ENCODE measurements around the gene SYNJ2.
A peak's percentile ranks its signal among the peaks of the same experiment; 100 is the strongest.

The SYNJ2 gene

DNA sequence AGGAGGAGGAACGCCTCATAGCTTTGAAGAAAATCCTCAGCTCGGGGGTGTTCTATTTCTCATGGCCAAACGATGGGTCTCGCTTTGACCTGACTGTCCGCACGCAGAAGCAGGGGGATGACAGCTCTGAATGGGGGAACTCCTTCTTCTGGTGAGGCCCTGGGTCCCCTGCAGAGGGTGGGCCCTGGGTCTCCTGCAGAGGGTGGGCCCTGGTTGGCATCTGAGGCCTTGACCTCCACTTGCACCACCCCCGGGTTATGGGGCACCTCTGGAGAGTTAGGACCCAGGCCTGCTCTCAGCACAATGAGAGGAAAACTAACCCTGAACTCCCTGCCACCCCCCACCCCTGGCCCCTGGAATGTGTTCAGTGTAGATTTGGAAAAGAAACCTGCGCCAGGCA lies 47.2 kb downstream of the SYNJ2 start:
- DNase-seq (ENCODE audit: low spot score): no peak

DNA sequence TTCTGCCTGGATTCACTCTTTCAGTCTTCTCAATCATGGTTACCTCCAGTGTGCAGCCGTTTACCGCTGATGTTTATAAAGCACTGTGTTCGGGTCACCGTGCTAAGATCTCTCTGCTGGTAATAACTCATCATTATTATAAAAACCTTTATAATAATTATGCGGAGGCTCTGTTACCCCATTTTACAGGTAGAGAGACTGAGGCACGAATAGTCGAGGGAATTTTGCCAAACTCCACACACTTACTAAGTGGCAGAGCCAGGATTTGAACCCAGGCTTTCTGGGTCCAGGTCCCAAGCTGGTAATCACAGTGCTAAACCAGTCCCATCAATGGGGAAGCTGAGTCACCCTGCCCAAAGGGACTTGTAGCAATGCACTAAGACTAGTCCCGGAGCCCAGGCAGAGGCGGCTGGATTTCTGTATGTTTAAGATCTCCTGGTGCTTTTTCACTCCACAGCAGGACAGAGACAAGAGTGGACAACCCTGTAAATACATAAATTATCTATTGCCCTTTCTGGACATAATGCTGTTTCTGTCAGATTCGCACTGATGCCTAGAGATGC lies 48.1 kb downstream of the SYNJ2 start:
- DNase-seq (ENCODE audit: low spot score): no peak

- no peak for DNase-seq (ENCODE audit: low spot score)
Measured at GRCh38 chr6:158030380-158031300, 49.0 kb downstream of the SYNJ2 start.

DNA sequence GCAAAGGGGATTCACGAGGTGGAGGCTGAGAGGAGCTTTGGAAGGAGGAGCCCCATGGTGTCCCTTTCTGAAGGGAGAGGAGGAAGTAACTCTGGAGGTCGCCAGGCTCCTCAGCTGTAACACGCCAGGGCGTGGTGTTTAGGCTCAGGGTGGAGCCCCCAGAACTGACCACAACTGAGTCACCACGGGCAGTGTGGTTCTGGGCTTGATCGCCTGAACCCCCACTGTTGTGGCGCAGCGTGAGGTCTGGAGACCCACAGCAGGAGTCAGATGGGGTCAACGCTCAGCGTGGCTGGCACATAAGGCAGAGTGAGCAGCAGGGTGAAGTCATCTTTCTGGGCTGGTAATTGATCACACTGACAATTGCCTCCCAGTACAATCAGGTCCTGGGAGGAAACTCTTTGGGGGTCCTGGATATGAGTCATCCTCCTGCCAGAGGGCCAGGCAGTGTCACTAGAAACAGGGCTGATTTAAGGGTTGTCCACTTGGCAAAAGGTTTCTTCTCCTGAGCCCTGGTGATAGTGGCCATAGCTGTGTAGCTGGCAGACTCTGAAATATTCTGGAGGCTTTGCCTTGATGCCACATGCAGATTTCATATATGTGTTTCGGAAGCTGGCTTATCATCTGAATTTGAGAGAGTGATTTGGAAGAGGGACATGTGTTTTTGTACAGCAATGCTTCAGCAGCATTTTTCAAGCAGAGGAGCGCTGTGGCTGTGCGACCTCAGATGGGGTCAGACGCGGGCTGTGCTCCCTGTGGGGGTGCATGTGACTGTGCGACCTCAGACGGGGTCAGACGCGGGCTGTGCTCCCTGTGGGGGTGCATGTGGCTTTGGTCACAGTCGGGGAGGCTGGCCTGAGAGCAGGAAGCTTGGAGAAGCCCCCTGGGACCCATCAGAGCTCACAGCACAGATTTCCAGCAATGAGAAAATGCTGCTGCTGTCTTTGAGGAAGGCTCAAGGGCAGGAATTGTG lies 50.0 kb downstream of the SYNJ2 start:
- DNase-seq (ENCODE audit: low spot score): no peak

GRCh38 chr6:158032354-158032733 lies 50.7 kb downstream of the SYNJ2 start:
- DNase-seq (ENCODE audit: low spot score): no peak

GRCh38 chr6:158033077-158033750 lies 51.6 kb downstream of the SYNJ2 start:
- no peak for DNase-seq (ENCODE audit: low spot score)

GRCh38 chr6:158033751-158034702 lies 52.4 kb downstream of the SYNJ2 start:
- DNase-seq (ENCODE audit: low spot score): no peak

DNA sequence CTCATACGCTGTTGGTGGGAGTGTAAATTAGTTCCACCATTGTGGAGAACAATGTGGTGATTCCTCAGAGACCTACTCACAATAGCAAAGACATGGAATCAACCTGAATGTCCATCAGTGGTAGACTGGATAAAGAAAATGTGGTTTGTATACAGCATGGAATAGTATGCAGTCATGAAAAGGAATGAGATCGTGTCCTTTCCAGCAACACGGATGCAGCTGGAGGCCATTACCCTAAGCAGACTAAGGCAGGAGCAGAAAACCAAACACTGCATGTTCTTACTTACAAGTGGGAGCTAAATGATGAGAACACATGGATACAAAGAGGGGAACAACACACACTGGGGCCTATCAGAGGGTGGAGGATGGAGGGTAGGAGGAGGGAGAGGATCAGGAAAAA lies 54.6 kb downstream of the SYNJ2 start:
- DNase-seq (ENCODE audit: low spot score): no peak

- no peak for DNase-seq (ENCODE audit: low spot score)
Measured at GRCh38 chr6:158037021-158037420, 55.4 kb downstream of the SYNJ2 start.

DNA sequence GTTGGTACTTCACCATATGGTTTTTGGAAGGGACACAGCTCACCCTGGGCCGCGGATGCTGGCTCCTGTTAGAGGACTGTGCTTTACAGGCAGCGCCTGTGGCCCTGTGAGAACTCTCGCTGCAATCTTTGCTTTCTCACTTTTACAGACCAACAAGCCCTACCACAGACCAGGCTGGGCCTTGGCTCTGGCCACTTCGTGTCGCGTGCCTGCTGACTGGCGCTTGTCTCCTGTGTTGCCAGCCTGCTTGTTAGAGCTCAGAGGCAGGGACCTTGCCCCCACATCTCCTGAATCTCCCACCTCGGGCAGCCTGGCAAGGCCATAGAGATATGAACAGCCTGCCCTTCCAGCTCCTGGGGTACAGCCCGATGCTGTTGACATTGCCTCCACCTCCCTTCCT lies 56.1 kb downstream of the SYNJ2 start:
- DNase-seq (ENCODE audit: low spot score): no peak

- DNase-seq (ENCODE audit: low spot score): no peak
Measured at GRCh38 chr6:158038291-158039177, 56.9 kb downstream of the SYNJ2 start.

GRCh38 chr6:158039178-158039557 lies 57.5 kb downstream of the SYNJ2 start:
- no peak for DNase-seq (ENCODE audit: low spot score)

DNA sequence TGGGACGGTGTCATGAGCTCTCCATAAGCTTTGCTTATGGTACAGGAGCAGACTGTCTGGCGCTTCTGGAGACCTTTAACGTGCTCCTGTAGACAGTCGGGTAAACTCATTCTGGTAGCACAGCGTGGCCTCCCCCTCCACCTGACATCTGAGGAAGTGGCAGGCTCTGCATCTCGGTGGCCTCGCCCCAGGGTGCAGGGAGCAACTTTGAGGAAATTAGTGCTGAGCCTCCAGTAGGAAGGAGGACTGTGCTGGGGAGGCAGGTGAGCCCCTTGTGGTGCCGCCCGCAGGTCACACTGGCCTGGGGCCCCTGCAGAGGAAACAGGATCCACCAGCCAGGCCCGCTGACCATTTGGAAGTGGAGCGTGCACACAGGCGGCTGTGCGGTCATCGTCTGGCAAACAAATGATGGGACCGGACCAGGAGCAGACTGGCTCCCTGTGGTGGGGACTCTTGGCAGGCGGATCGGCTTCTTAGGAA lies 57.9 kb downstream of the SYNJ2 start:
- DNase-seq (ENCODE audit: low spot score): no peak

GRCh38 chr6:158040051-158040803 lies 58.6 kb downstream of the SYNJ2 start:
- peak; percentile 33 for DNase-seq (ENCODE audit: low spot score)

DNA sequence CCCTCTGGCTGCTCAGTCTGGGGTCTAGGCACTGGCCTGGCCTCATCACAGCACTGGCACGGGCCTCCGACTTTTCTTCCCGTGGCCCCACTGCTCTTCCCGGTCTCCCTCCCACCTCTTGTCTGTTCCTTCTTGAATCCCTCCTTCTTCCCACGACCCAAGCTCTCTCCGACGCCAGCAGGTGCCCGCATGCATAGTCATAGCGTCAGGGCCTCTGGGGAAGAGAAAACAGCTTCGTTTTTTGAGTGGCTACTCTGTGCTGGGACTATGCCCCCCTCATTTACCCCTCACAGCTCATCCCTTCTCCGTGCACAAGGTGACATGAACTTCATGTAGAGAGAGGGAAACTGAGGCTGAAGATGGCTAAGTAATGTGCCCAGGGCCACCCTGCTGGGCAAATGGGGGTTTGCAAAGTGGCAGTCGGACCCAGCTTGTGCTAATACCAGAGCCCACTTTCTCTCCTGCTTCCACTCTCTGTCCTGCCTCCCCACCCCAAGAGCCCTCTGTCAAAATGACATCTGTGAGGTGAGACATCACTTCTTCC lies 59.2 kb downstream of the SYNJ2 start:
- no peak for DNase-seq (ENCODE audit: low spot score)

DNA sequence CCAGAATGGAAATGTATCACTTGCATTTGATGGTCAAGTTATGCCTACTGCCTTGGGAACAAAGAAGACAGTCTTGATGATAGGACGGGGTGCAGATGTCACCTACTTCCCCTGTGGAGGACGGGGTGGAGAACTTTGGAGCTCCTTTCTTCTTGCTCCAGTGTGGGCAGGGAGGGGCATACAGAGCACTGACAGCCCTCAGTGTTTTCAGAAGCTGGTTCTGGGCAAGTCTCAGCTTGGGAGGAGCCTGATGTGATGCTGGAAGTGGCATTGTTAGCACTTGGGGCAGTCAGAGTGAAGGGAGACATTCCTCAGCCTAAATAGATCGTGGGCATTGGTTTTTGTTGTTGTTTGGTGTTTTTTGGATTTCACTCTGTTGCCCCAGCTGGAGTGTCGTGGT lies 59.7 kb downstream of the SYNJ2 start:
- no peak for DNase-seq (ENCODE audit: low spot score)

DNA sequence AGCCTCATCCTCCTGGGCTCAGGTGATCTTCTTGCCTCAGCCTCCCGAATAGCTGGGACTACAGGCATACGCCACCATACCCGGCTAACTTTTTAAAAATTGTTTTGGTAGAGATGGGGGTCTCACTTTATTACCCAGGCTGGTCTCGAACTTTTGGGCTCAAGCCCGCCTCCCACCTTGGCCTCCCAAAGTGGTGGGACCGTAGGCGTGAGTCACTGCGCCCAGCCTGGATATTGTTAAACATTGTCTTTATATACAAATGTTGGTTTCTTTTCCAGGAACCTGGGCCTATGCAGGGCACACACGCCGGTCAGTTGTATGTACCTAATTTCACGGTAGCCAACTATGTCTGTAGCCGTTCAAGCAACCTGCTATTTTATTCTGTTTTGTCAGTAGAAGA lies 60.1 kb downstream of the SYNJ2 start:
- DNase-seq (ENCODE audit: low spot score): no peak

DNA sequence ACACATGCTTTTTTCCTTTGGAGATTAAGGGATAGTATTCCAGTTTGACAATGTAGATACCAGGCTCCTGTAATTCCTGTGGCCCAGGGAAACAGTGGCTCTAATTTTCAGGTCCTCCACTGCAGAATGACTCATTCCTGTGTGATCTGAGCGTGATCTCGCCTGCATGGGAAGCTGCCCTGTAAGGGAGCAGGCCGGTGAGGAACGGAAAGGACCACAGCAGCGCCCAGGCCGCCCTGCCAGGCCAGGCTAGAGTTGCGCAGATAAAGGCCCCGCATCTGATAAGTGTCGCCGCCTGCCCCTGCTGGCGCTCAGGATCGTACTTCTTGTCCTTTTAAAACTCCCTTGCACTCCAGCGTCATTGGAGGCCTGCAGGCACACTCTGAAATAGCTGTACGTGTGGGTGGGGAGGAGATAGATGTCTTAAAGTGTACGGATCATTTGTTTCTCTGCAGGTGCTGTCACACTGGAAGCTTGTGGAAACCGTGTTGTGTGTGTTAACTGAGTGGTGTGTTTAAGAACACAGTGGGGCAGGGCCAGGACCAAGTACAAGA lies 60.7 kb downstream of the SYNJ2 start:
- DNase-seq (ENCODE audit: low spot score): no peak
